Cardiac fibroblast (primary cell): Measurements from ENCODE around the gene PPFIA1.

ENCODE experiments used
- DNase-seq, 2 donors: peaks; one replicate each; pipeline versions ENCODE4 v3.0.0 to v3.0.0-alpha.2; 2010; ENCODE audit warnings: low read depth in 2 of 2
- H3K4me3 ChIP-seq, 2 donors: replicated peaks in 1 of 2; 1 replicate in 1 of 2; 2 replicates in 1 of 2; pipeline ENCODE4 v1.5.1; 2011; ENCODE audit warnings: low read depth in 2 of 2, low read length in 2 of 2, mild to moderate bottlenecking in 2 of 2, moderate library complexity in 1 of 2
- CTCF ChIP-seq: IDR thresholded peaks from one replicate; pipeline ENCODE4 v1.5.1; 2011; ENCODE audit warnings: low read depth, mild to moderate bottlenecking, low read length, inconsistent platforms

The PPFIA1 gene

GRCh38 chr11:70299636-70300035 lies 29.1 kb downstream of the PPFIA1 start:
- no peak for DNase-seq
- TF ChIP-seq CTCF = no peak
- H3K4me3 ChIP-seq = no peak overlapping the region

- no peak for DNase-seq
- no peak overlapping the region for H3K4me3 ChIP-seq
- no peak for TF ChIP-seq CTCF
Observed at GRCh38 chr11:70301191-70301590, 30.7 kb downstream of the PPFIA1 start.

- H3K4me3 ChIP-seq = no peak overlapping the region
- DNase-seq = no peak
- TF ChIP-seq CTCF = no peak
Observed at GRCh38 chr11:70301721-70302418, 31.4 kb downstream of the PPFIA1 start.

GRCh38 chr11:70302419-70302752 lies 31.9 kb downstream of the PPFIA1 start:
- H3K4me3 ChIP-seq = no peak overlapping the region
- DNase-seq = no peak
- no peak for TF ChIP-seq CTCF

- peak; percentile 75 to 82 for DNase-seq
- TF ChIP-seq CTCF = no peak
- no peak overlapping the region for H3K4me3 ChIP-seq
Observed at GRCh38 chr11:70303070-70303469, 32.6 kb downstream of the PPFIA1 start.

- TF ChIP-seq CTCF = no peak
- no peak for DNase-seq
- H3K4me3 ChIP-seq = no peak overlapping the region
Observed at GRCh38 chr11:70304208-70304603, 33.7 kb downstream of the PPFIA1 start.

- TF ChIP-seq CTCF = no peak
- DNase-seq = no peak
- no peak overlapping the region for H3K4me3 ChIP-seq
Observed at GRCh38 chr11:70305501-70305900, 35.0 kb downstream of the PPFIA1 start.
